GM18907 (cell line): Measurements from ENCODE around the gene ECT2L.
A peak's percentile ranks its signal among the peaks of the same experiment; 100 is the strongest.

ENCODE experiments used
- ATAC-seq: cut with Tn5 transposase; IDR thresholded peaks from one replicate; pipeline ENCODE4 v1.9.1; 2021; ENCODE audit warnings: mild to moderate bottlenecking, moderate library complexity; ENCODE audit not compliant: unreplicated experiment

The ECT2L gene

GRCh38 chr6:138803331-138803730, 7.4 kb downstream of the ECT2L start:
- ATAC-seq: no peak

- ATAC-seq: no peak
These were observed 8.0 kb downstream of the ECT2L start for GRCh38 chr6:138803861-138804260.

- no peak for ATAC-seq
These were observed 9.3 kb downstream of the ECT2L start for GRCh38 chr6:138805016-138805765.

DNA sequence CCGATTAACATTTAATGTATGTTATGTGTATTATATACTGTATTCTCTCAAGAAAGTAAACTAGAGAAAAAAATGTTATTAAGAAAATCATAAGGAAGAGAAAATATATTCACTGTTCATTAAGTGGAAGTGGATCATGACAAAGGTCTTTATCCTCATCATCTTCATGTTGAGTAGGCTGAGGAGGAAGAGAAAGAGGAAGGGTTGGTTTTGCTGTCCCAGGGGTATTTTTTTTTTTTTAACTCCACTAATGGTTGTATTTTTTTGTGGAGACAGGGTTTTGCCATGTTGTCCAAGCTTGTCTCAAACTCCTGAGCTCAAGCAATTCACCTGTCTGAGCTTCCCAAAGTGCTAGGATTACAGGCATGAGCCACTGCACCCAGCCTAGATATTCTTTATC, 11.0 kb downstream of the ECT2L start:
- no peak for ATAC-seq

GRCh38 chr6:138809677-138810076, 13.8 kb downstream of the ECT2L start:
- ATAC-seq: no peak

DNA sequence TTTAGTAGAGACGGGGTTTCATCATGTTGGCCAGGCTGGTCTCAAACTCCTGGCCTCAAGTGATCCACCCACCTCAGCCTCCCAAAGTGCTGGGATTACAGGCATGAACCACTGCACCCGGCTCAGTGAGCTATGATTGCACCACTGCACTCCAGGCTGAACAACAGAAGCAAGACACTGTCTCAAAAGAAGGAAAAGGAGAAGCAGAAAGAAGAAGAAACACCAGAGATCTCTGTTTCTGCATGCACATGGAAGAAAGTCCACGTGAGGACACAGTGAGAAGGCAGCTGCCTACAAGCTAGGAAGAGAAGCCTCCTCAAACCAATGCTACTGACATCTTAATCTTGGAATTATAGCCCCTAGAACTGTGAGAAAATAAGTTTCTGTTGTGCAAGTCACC, 16.0 kb downstream of the ECT2L start:
- no peak for ATAC-seq

- no peak for ATAC-seq
These were observed 18.4 kb downstream of the ECT2L start for GRCh38 chr6:138814179-138814834.

DNA sequence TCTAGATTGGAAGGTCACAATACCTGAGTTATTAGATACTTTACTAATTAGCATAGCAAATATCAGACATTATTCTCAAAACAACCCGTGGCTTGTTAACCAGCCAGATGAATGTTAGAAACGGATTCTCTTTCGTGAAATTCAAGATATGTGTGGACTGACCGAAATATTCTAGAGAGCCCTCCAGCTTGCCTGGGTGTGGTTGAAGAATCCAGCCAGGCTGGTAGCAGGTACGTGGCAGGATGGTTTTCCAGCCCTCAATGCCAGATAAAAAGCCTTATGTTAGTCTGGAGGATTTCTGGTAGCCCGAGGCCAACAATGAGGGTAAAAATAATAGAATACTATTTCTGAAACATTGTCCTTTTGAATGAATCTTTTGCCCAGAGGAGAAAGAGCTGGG, 19.3 kb downstream of the ECT2L start:
- no peak for ATAC-seq

DNA sequence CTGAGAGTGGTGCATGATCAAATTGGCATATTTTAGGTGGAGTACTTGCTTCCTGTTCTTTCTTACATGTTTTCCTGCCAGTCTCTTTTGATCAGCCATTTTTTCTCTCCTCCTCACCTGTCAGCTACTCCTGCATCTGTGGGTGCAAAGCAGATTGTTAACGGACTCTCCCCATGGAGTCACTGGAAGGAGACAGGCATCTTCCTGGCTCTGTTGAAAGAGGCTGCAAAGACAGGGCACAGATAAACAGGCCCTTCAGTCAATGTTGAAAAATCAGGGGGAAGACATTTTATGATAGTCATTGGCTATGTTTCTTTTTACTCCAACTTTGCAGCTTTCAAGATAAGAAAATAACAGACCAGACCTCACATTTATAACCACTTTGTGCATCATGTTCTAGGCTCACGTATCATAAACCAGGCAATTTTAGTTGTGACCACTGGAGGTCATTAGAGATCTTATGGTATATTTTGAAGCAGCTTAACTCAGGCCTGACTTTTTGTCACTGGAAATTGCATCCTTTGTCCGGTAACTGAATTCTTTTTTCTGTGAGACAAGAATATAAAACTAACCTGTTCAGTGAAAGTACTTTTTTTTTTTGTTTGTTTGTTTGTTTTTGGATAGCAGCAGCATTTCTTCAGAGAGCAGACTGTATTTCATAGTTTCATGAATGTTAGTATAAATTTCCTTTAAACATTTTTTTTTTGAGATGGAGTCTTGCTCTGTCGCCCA, 20.1 kb downstream of the ECT2L start:
- ATAC-seq: peak; percentile 58

DNA sequence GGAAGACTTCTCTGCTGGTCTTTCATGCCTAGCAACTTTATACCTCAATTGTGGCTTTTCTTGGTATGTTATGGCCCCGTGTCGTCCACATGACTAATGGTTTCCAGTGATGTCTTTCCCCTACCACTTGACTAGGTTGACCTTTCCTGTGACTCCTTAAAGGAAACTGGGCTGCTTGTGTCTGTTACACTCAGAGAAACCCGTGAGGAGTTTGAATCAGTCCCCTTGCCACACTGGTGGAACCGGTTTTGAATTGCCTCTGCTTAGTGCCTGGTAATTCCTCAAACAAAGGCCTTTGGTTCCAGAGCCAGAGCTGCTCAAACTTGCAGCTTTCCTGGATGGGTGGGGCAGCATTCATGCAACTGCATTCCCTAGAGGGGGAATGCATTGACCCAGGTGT, 21.9 kb downstream of the ECT2L start:
- no peak for ATAC-seq

DNA sequence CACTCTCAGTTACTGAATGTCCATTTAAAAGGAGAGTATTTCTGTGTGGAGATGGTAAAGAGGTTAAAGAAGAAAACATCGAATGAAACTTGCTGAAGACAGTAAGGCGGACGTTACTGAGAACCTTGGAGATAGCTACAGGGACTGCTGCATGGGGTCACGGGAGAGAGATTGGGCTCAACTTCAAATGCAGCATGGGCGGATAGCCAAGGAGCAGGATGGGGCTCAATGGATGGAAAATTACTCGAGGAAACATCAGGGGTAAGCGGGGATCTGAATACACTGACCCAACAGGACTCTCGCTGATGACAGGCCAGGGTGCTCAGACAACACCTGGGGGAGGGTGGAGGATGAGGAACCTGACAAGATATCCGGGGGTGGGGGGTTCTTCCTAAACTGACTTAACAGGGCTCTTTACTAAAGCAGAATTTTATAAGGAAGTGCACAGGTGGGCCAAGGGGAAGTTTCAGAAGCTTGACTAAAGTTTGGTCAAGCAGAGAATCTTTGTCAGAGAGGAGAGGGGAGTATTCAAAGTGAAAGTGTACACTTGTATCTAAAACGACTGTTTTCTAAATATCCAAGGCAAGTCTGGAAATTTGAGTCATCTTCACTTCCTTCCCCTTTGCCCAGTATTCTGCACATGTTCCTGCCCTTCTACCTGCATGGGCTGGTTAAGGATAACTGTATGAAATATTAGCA, 22.8 kb downstream of the ECT2L start:
- ATAC-seq: peak; percentile 85

- no peak for ATAC-seq
These were observed 25.6 kb downstream of the ECT2L start for GRCh38 chr6:138821519-138821918.

GRCh38 chr6:138824482-138825144, 28.7 kb downstream of the ECT2L start:
- no peak for ATAC-seq

DNA sequence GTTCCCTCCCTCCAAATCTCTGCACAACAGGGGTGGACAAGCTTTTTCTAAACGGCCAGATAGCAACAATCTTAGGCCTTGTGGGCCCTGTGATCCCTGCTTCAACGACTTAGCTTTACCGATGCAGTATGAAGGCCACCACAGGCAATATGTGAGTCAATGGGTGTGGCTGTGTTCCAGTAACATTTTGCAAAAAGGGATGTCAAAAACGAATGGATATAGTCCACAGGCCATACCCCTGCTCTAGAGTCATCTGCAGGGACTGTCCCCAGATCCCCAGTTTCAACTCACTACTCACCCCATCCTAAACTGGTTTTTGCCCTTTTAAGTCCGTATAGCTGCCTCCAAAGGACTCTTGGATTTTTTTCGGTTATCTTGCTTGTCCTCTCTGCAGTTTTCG, 34.4 kb downstream of the ECT2L start:
- ATAC-seq: no peak

- no peak for ATAC-seq
These were observed 36.3 kb downstream of the ECT2L start for GRCh38 chr6:138832182-138832581.

DNA sequence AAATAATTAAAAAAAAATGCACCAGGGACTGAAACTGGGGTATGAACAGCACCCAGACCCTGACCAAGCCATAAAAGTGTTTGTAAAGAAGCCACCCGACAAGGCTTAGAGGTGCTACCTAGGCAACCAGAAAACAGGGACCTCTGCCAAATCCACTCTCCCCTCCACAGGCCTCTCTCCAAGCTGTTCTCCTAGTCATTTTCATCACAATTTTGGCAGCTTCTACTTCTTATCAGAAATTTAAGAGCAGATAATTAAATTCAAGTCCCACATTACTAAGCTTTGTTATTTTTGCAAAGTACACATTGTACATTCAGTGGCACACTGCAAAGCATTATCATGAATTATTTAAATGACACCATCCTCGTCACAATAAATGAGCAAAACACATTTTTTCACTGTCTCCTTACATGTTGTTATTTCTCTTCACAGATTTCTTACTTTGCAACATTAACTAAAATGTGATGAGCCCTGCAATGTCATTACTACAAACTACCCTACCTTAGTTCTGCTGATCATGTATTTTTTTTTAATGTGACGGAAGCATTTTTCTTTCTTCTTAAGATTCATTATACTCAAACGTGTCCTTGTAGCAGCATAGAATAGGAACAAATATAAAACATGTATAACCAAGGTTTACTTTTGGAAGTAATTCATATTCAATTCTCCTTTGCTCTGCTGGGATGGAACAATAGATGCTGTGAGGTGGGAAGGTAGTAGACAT, 38.1 kb downstream of the ECT2L start:
- ATAC-seq: no peak

DNA sequence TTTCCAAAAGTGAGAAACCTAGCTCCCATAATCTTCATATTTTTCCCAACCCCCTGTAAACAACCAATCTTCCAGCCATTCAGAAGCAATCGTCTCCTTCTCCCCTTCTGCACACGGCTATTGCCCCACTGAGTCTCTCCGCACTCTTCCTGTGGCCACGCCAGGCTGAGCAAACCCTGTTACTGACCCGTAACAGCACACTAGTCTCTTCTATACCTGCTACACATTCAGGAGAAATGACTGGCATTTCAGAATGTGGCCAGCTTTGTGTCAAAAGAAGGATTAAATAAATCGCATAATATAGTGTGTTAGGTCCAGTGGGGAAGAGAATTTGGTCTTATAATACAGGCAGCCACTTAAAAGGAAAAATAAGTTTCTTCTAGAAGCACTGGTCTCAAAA, 41.4 kb downstream of the ECT2L start:
- no peak for ATAC-seq

DNA sequence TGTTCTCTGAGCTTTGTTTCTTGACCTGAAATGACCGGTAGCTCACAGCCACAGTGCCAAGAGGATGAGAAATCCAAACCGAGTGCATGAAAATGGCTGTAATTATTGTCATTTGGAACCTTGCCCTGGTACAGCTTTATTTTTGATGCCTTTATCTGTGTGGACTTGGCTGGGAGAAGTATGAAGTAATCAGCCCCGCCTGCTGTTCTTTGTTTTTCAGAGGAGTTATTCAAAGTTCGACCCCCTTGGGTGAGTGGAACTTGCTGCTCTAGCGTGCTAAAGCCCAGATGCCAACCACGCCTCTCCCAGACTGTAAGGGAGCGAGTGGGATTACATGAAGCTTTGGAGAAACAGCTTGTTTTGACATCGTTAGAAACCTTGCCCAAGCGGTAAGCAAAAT, 48.3 kb downstream of the ECT2L start:
- no peak for ATAC-seq

DNA sequence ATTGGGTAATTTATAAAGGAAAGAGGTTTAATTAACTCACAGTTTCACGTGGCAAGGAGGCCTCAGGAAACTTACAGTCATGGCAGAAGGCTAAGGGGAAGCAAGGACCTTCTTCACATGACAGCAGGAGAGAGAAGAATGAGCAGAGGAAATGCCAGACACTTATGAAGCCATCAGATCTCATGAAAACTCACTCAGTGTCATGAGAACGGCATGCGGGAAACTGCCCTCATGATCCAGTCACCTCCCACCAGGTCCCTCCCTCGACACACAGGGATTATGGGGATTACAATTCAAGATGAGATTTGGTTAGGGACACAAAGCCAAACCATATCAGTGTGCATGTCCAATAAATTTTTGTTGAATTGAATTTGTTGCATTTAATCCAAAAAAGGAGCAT, 52.0 kb downstream of the ECT2L start:
- no peak for ATAC-seq

GRCh38 chr6:138848461-138848860, 52.6 kb downstream of the ECT2L start:
- ATAC-seq: no peak
